Chondrocyte (in vitro differentiated cells): ENCODE results near the gene IL1R1. TPM values are rescaled to one million over a fixed set of nuclear protein-coding genes. Genes with fewer than 3 reads are reported as not detected.

Experiments used
- DNase-seq: peaks from one replicate; pipeline ENCODE4 v3.0.0; 2021; ENCODE audit warnings: mixed read lengths, low spot score
- H3K27ac Mint-ChIP-seq: one replicate; pipeline ENCODE4 v1.8.0; 2021; ENCODE audit warnings: mild to moderate bottlenecking, moderate library complexity, mixed read lengths; ENCODE audit not compliant: unreplicated experiment
- H3K27me3 Mint-ChIP-seq: 2 replicates; pipeline ENCODE4 v1.8.0; 2021; ENCODE audit warnings: low read depth, mixed read lengths
- H3K36me3 Mint-ChIP-seq: 2 replicates; pipeline ENCODE4 v1.8.0; 2021; ENCODE audit warnings: low read depth, mixed read lengths
- H3K4me1 Mint-ChIP-seq: 2 replicates; pipeline ENCODE4 v1.8.0; 2021; ENCODE audit warnings: low read depth, mild to moderate bottlenecking, mixed read lengths
- H3K4me3 Mint-ChIP-seq: one replicate; pipeline ENCODE4 v1.8.0; 2021; ENCODE audit warnings: mild to moderate bottlenecking, moderate library complexity, mixed read lengths; ENCODE audit not compliant: unreplicated experiment
- H3K9me3 Mint-ChIP-seq: 2 replicates; pipeline ENCODE4 v1.8.0; 2021; ENCODE audit warnings: low read depth, mixed read lengths
- total RNA-seq: library from RNA; stranded (reverse); gene quantifications from 3 replicates; pipeline ENCODE4 v1.2.1, GENCODE V29; 2021
- TF ChIP-seq, protein P1 (sequence below): fragments of 200-600 bp; sonication (generic); IDR thresholded peaks from 2 replicates; pipeline ENCODE4 v1.5.0; 2021; ENCODE audit warnings: antibody characterized with exemption, mild to moderate bottlenecking, moderate library complexity

The IL1R1 gene
- total RNA-seq, 1 donor from 2014 or later, result 22.0 TPM

DNA sequence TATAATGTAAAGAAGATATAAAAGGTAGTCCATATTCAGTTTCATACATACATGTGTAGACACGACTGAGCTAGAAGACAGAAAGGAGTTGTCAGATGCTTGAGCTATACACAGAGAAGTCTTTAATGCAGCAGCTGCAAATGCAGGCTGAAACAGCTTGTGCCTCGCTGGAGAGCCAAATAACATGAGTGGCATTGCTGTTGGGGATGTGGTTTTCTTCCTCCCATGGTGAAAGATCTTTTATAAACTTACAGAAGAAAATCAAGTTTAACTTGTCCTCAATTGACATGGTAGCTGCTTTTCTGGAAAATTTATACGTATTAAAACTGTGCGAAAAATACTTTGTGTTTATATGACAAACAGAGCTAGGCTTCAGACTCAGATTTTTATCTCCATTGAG lies 16.4 kb upstream of the IL1R1 start:
- H3K4me1 Mint-ChIP-seq, result peaks cover 62% of the 10 kb centered on the region
- no peaks in the 10 kb centered on the region for H3K27me3 Mint-ChIP-seq
- no peak overlapping the region for H3K4me3 Mint-ChIP-seq
- H3K9me3 Mint-ChIP-seq, result peaks cover 2% of the 10 kb centered on the region
- TF ChIP-seq, protein P1, sequence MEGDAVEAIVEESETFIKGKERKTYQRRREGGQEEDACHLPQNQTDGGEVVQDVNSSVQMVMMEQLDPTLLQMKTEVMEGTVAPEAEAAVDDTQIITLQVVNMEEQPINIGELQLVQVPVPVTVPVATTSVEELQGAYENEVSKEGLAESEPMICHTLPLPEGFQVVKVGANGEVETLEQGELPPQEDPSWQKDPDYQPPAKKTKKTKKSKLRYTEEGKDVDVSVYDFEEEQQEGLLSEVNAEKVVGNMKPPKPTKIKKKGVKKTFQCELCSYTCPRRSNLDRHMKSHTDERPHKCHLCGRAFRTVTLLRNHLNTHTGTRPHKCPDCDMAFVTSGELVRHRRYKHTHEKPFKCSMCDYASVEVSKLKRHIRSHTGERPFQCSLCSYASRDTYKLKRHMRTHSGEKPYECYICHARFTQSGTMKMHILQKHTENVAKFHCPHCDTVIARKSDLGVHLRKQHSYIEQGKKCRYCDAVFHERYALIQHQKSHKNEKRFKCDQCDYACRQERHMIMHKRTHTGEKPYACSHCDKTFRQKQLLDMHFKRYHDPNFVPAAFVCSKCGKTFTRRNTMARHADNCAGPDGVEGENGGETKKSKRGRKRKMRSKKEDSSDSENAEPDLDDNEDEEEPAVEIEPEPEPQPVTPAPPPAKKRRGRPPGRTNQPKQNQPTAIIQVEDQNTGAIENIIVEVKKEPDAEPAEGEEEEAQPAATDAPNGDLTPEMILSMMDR, result no peak
- no peaks in the 10 kb centered on the region for H3K36me3 Mint-ChIP-seq
- DNase-seq, result no peak
- H3K27ac Mint-ChIP-seq, result no peak overlapping the region

GRCh38 chr2:102126660-102127059 lies 15.9 kb upstream of the IL1R1 start:
- no peak for DNase-seq
- Mint-ChIP-seq H3K27ac (no peak overlapping the region), H3K36me3 (no peaks in the 10 kb centered on the region), H3K9me3 (peaks cover 7% of the 10 kb centered on the region), H3K4me1 (peaks cover 57% of the 10 kb centered on the region), H3K27me3 (no peaks in the 10 kb centered on the region), H3K4me3 (no peak overlapping the region)
- TF ChIP-seq, protein P1, result no peak

- no peak overlapping the region for H3K4me3 Mint-ChIP-seq
- no peak overlapping the region for H3K27ac Mint-ChIP-seq
- peaks cover 41% of the 10 kb centered on the region for H3K4me1 Mint-ChIP-seq
- H3K36me3 Mint-ChIP-seq, result no peaks in the 10 kb centered on the region
- H3K27me3 Mint-ChIP-seq, result no peaks in the 10 kb centered on the region
- DNase-seq, result no peak
- TF ChIP-seq, protein P1, result no peak
- H3K9me3 Mint-ChIP-seq, result peaks cover 11% of the 10 kb centered on the region
Observed at GRCh38 chr2:102129082-102129481, 13.5 kb upstream of the IL1R1 start.

DNA sequence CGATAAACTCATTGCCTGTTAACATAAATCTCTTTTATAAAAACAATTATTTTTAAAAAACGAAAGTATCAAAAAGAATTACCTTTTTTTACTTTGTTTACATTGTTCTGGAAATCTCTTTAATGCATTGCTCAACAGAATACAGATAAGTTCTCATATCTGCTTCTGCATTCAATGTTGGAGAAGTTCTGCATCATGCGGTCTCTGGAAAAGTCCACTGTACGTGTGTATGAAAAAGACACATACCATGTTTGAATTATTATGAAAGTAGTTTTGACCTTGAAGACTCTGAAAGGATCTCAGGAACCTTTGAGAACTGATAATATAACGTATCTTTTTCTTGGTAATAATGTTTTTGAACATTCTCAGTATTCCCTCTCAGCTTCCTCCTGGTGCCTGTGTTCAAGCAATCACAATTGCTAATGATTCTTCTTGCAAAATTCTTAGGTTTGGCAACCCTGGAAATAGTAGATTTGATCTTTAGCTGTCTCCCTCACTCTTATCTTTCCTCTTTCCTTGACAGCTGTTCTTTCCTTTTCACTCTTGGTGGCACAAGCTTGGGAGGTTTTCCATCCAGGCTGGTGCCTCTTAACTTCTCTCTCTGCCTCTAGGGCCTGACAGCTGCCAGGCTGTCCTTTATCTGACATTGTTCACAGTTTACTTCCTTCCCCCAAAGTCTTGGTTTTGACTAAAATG lies 12.4 kb upstream of the IL1R1 start:
- H3K27me3 Mint-ChIP-seq, result no peaks in the 10 kb centered on the region
- H3K27ac Mint-ChIP-seq, result peak overlapping the region; percentile 69
- no peak overlapping the region for H3K4me3 Mint-ChIP-seq
- no peaks in the 10 kb centered on the region for H3K36me3 Mint-ChIP-seq
- peaks cover 41% of the 10 kb centered on the region for H3K4me1 Mint-ChIP-seq
- DNase-seq, result no peak
- TF ChIP-seq, protein P1, result no peak
- H3K9me3 Mint-ChIP-seq, result peaks cover 11% of the 10 kb centered on the region

- H3K9me3 Mint-ChIP-seq, result peaks cover 11% of the 10 kb centered on the region
- no peak for DNase-seq
- no peaks in the 10 kb centered on the region for H3K36me3 Mint-ChIP-seq
- H3K27me3 Mint-ChIP-seq, result no peaks in the 10 kb centered on the region
- no peak overlapping the region for H3K4me3 Mint-ChIP-seq
- peaks cover 36% of the 10 kb centered on the region for H3K4me1 Mint-ChIP-seq
- TF ChIP-seq, protein P1, result no peak
- H3K27ac Mint-ChIP-seq, result peak overlapping the region; percentile 69
Observed at GRCh38 chr2:102130647-102130991, 11.9 kb upstream of the IL1R1 start.
